GM19099 (cell line): ENCODE results near the gene PLEKHA6.

Experiments used
- POLR2A ChIP-seq: IDR thresholded peaks from 3 replicates; pipeline ENCODE4 v1.6.1; 2011; ENCODE audit warnings: low read depth; ENCODE audit not compliant: insufficient read length; ENCODE audit errors: extremely low read depth

PLEKHA6 gene

GRCh38 chr1:204321051-204321450 lies 38.7 kb downstream of the PLEKHA6 start:
- TF ChIP-seq POLR2A = no peak

DNA sequence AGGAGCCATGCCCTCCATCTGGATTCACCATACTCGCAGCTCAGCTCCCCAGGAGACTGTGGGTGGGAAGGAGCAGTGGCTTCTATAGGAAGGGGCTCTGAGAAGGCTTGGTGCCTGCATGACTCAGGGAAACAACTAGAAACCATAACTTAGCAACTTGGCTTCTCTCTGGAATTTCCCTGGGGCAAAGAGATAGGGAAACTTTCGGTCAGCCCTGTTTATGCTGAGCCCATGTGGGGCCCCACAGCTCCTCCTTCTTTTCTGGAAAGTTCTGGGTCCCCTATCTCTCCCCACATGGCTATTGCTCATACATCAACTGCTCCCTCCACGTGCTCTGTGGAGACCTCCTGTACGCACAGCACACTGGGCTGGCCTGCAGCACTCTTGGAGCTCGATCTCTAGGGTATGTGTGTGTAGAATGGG lies 39.3 kb downstream of the PLEKHA6 start:
- no peak for TF ChIP-seq POLR2A

DNA sequence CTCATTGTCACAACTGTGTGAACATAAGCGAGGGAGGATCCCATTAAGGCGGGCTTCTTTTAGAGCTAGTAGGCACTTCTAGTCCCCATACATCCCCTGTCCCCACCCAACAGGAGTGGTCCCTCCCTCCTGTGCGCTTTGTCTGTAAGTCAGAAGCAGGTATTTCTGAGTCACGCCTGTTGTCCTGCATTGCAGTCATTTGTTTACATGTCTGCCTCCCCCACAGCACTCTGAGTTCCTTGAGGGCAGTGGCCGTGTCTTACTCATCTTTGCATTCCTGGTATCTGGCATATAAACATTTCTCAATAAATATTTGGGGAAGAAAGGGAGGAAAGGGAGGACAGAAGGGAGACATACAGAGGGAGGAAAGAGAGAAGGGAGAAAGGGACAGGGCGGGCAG lies 40.3 kb downstream of the PLEKHA6 start:
- TF ChIP-seq POLR2A = no peak

DNA sequence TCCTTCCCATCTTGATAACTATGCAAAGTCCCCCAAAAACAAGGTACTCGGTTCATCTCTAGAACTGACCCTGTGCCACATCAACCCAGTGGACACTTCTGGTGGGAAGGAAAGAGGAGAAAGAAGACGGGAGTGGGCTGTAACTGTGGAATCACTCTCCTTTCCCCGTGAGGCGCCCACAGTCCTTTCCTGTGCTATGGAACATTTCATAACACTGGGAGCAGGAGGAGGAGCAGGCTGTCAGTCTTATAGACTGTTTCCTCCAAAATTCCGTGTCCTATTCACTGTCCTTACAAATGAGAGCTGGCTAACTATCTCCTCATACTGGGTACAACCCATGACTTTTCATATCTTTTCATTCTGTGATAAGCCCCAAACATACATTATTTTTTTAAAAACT lies 40.7 kb downstream of the PLEKHA6 start:
- no peak for TF ChIP-seq POLR2A

DNA sequence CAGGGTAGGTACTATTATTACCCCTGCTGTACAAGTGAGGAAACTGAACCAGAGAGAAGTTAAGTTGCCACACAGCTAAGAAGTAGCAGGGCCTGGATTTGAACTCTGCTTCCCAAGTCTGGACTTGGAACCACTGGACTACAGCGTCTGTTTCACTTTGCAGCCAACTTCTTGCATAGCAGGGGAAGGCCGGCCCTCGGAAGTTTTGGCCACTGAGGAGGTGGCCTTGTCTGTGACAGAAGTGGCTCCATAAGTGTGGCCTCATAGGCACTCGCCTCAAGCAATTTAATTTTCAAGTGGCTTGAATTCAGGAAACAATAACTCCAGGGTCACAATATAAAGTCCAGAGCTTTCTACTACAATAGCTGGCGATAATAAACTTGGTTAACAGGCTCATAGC lies 41.4 kb downstream of the PLEKHA6 start:
- no peak for TF ChIP-seq POLR2A

DNA sequence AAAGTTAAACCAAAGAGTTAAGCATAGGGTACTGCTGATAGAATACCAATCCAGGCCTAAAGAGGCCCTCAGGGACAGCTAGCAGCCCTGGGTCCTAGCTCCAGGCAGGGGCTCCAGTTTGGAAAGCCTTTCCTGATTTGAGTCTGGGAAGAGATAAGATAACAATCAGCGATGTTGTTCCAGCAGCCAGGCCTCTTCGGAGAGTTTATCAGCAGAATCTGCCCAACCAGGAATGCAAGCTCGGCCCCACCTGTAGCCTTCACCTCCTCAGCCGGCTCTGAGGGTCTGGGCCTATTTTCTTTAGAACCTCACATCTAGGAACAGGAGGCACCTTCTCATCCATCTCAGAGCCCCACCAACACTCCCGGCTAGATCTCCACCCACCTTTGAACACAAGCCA lies 42.6 kb downstream of the PLEKHA6 start:
- TF ChIP-seq POLR2A = no peak

DNA sequence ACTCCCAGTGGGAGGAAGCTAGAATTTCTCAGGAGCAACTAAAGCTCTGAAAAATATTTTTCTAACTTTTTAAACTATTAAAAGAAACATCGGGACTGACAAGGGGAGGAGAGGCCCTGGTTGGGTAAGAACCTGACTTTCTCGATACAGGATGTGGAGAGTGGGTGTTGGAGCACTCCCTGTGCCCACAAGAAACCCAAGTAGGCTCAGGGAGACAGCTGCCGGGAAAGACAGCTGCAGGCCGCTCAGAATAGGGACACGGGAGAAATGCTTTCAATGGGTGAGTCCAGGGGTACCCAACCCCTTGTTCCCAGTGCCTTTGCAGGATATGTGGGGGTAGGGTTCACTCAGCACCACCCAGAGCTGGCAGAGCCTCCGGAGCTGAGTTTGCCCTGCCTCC lies 43.6 kb downstream of the PLEKHA6 start:
- TF ChIP-seq POLR2A = no peak

DNA sequence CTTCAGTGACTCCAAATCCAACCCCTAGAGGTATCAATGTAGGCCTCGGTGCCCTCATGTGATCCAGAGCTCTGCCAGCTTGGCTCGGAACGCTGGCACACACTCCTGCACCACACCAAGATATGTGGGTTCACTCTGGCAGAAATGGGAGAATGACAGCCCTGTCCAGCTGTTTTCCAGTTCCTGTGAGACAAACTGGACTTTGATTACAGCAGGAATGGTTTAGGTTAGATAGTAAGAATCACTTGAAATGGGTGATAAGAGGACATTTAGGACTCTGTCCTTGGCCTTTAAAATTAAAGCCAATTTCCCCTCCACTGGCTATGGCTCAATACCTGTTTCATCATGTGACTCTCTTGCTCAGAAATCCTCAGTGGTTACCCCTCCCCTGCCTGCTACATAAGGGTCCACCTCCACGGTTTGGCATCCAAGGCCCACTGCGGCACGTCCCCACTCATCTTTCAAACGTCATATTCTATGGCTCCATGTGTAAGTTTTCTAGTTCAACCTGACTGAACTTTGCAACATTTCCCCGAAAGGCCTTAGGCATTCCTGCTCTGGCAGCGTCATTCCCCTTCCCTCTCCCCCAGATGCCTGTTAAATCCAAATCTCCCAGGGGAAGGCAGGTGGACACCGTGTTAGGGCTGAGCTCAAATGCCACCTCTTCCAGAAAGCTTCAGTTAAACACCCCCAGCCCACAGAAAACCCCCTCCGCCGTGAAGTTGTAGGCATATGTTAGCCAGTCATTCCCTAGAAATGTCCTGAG lies 44.7 kb downstream of the PLEKHA6 start:
- TF ChIP-seq POLR2A = no peak

GRCh38 chr1:204314171-204314892 lies 45.4 kb downstream of the PLEKHA6 start:
- no peak for TF ChIP-seq POLR2A

DNA sequence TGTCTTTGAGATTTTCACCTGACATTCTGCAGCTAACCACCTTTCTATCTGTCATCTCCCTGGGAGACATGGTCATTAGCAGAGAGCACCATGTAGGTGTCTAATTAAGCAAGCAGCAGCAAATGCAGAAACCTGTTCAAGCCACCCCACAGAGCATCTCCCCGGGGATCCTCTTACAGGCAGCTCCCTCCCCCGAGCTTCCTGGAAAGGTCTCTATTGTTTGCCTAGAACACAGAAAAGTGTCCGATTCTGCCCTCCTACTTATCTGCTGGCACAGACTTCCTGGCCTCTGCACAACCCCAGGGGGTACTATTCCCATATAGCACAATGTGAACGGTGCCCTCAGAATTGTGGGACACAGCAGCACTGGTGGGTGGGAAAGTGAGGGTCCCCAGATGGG lies 46.1 kb downstream of the PLEKHA6 start:
- TF ChIP-seq POLR2A = no peak

GRCh38 chr1:204308023-204308628 lies 51.6 kb downstream of the PLEKHA6 start:
- TF ChIP-seq POLR2A = no peak

DNA sequence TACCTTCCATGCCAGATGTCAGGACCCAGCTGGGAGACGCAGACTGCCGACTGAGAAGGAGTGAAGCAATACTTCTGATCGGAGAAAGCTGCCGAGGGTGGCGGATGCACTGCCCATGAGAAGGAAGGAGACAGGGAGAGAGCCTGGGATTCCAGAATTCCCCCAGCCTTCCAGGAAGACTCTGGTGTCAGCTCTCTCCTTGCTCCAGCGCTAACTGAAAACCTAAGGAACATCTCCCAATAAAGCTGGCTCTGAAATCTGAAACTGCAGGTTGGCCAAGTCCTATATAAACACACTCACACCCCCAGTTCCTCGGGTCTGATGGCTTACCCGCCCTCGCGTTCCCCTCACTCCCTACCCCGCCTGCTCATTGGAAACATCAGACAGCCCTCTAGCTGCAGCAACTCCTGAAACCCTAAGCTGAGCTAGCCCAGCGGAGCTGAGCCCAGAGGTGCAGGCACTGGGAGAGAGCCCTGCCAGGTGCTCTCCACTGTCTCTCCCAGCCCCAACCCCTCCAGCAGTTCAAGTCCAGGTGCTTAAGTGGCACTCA lies 52.3 kb downstream of the PLEKHA6 start:
- TF ChIP-seq POLR2A = no peak

- no peak for TF ChIP-seq POLR2A
Observed at GRCh38 chr1:204306076-204306475, 53.7 kb downstream of the PLEKHA6 start.

DNA sequence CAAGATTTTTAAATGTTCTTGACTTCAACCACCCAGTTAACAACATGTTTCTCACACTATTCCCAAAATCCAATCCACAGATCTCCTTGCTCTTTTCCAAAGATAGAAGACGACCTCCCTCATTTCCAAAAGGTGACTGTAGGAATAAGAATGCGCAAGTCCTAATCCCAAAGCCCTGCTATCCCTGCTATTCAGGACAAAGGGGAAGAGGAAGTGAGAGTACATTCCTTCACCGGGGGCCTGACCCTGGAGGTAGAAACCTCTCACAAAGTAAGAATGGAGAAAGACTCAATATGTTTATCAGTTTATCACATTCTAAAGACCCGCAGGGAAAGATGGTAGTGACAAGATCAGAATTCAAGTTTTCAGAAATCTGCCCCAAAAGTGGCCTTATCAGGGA lies 55.7 kb downstream of the PLEKHA6 start:
- no peak for TF ChIP-seq POLR2A

DNA sequence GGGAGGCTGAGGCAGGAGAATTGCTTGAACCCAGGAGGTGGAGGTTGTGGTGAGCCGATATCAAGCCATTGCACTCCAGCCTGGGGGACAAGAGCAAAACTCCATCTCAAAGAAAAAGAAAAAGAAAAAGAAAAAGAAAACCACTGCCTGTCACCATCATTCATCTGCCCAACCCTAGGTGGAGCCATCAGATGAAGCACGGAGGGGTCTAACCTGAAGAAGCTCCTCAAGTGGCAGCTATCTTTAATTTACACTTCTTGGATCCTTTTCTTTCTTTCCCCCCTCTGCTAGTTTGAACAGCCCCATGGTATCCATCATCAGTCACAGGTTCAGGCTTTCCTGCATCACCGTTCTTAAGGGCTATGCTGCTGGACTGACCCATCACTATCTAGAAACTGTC lies 57.0 kb downstream of the PLEKHA6 start:
- TF ChIP-seq POLR2A = no peak
